ENCODE measurements around the gene THAP7.

- TF ChIP-seq POLR2AphosphoS5 (IDR thresholded peaks at IDR 0.05) (no peak), CTCF (IDR thresholded peaks at IDR 0.05) (no peak), POLR2A (IDR thresholded peaks at IDR 0.05) (no peak)
These were observed 1.5 kb downstream of the THAP7 start for GRCh38 chr22:21000207-21000986.
